Cardiac muscle cell (in vitro differentiated cells and primary cell): ENCODE data around the gene MAD1L1. TPM values are rescaled to one million over a fixed set of nuclear protein-coding genes. Genes with fewer than 3 reads are reported as not detected.

ENCODE experiments used
- DNase-seq, 2 donors: peaks; one replicate each; pipeline versions ENCODE4 v3.0.0 to v3.0.0-alpha.2; 2010 to 2017; ENCODE audit warnings: low read depth in 1 of 2, low spot score in 1 of 2
- H3K27ac ChIP-seq: fragments of 200-600 bp; sonication (generic); 2 replicates; pipeline ENCODE4 v1.5.1; 2016
- H3K27me3 ChIP-seq: fragments of 200-600 bp; sonication (generic); 2 replicates; pipeline ENCODE4 v1.6.0; 2016; ENCODE audit warnings: control low read depth
- H3K36me3 ChIP-seq: fragments of 200-600 bp; sonication (generic); 2 replicates; pipeline ENCODE4 v1.5.1; 2016; ENCODE audit warnings: control low read depth
- H3K4me1 ChIP-seq: fragments of 200-600 bp; sonication (generic); 2 replicates; pipeline ENCODE4 v1.8.1; 2017; ENCODE audit warnings: low read depth, mild to moderate bottlenecking, mixed run types
- H3K4me3 ChIP-seq: fragments of 200-600 bp; sonication (generic); 2 replicates; pipeline ENCODE4 v1.5.1; 2016; ENCODE audit warnings: mild to moderate bottlenecking
- H3K9me3 ChIP-seq: fragments of 200-600 bp; sonication (generic); 2 replicates; pipeline ENCODE4 v1.5.1; 2017; ENCODE audit warnings: low read depth, mild to moderate bottlenecking, control low read depth
- polyA plus RNA-seq: library from polyadenylated mRNA; unstranded; fragments of >200 nt; fragmentation: Nextera tagmentation; extraction: Ambion mirVana; gene quantifications from 2 replicates; pipeline ENCODE4 v1.2.1, GENCODE V29; 2016
- total RNA-seq: library from RNA; depleted of rRNA; stranded (reverse); fragments of >200 nt; gene quantifications from 2 replicates; pipeline ENCODE4 v1.2.3, GENCODE V29; 2016
- TF ChIP-seq, protein P1 (sequence below): IDR thresholded peaks from 2 replicates; pipeline ENCODE4 v1.5.1; 2012; ENCODE audit warnings: low read depth, mild to moderate bottlenecking, low read length

MAD1L1 gene
- total and polyA plus RNA-seq, 2 experiments from 2014 or later: 38.3 to 56.2 TPM

DNA sequence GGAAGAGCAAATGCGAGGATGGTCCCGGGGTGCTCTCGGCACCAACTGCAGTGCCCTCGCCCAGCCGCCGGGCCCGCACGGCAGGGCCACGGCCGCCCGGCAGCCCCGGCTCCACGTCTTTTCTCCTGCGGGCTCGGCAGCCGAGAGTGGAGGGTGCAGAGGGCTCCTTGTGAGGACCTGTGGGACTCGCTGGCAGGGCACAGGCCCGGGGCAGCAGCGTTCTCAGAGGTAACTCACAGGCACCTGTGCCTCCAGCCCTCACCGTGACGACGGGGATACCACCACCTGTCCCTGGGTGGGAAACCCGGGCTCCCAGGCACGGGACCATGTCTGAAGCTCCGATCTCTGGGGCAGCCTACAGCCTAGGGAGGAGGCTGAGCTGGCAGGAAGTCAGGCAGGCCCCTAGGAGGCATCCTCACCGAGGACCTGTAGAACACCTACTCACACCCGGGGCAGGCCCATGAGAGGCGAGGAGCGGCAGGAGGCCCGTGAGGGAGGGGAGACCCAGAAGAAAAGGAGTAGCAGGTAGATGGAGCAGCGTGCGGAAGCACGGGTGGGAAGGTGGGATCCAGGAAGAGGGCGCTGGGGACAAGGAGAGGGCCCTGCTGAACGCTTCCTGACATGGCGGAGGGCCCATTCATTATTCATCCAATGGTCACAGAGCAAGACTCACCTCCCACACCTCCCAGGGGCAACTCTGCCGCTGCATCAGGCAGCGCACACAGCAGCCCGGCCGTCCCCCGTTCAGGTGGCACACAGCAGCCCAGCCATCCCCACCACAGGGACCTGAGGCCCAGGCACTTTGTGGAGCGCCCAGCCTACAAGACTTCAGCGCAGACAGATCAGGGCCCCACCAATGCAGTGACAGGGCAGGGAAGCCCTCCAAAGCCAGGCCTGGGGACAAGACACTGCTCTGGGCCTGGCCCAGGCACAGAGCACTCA lies 244.9 kb downstream of the MAD1L1 start:
- H3K27me3 ChIP-seq: no peaks in the 10 kb centered on the region
- H3K36me3 ChIP-seq: no peaks in the 10 kb centered on the region
- TF ChIP-seq, protein P1, sequence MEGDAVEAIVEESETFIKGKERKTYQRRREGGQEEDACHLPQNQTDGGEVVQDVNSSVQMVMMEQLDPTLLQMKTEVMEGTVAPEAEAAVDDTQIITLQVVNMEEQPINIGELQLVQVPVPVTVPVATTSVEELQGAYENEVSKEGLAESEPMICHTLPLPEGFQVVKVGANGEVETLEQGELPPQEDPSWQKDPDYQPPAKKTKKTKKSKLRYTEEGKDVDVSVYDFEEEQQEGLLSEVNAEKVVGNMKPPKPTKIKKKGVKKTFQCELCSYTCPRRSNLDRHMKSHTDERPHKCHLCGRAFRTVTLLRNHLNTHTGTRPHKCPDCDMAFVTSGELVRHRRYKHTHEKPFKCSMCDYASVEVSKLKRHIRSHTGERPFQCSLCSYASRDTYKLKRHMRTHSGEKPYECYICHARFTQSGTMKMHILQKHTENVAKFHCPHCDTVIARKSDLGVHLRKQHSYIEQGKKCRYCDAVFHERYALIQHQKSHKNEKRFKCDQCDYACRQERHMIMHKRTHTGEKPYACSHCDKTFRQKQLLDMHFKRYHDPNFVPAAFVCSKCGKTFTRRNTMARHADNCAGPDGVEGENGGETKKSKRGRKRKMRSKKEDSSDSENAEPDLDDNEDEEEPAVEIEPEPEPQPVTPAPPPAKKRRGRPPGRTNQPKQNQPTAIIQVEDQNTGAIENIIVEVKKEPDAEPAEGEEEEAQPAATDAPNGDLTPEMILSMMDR: no peak
- H3K27ac ChIP-seq: no peak overlapping the region
- DNase-seq: no peak
- no peak overlapping the region for H3K4me3 ChIP-seq
- H3K9me3 ChIP-seq: no peaks in the 10 kb centered on the region
- H3K4me1 ChIP-seq: peaks cover 8% of the 10 kb centered on the region

DNA sequence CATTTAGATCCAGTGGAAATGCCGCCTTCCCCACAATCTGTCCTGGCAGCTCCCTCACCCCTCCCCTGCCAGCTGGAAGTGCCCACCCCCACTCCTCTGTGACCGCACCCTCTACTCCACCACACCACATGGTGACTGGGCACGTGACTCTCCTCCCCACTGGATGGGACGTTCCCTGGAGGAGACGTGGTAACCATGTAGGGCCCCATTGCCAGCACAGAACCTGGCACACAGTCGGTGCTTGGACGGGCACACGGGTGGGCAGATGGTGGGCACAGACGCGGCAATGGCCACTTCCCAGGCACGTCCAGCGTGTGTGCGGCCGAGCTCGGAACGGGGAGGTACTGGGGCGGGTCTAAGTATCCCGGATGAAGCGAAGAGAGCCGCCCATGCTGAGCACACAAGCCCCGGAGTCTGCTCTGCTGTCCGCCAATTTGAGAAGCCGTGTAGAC lies 245.6 kb downstream of the MAD1L1 start:
- Histone ChIP-seq H3K36me3 (no peaks in the 10 kb centered on the region), H3K27me3 (no peaks in the 10 kb centered on the region), H3K27ac (no peak overlapping the region), H3K4me3 (no peak overlapping the region), H3K4me1 (peaks cover under 1% of the 10 kb centered on the region), H3K9me3 (no peaks in the 10 kb centered on the region)
- TF ChIP-seq, protein P1: no peak
- DNase-seq: no peak

DNA sequence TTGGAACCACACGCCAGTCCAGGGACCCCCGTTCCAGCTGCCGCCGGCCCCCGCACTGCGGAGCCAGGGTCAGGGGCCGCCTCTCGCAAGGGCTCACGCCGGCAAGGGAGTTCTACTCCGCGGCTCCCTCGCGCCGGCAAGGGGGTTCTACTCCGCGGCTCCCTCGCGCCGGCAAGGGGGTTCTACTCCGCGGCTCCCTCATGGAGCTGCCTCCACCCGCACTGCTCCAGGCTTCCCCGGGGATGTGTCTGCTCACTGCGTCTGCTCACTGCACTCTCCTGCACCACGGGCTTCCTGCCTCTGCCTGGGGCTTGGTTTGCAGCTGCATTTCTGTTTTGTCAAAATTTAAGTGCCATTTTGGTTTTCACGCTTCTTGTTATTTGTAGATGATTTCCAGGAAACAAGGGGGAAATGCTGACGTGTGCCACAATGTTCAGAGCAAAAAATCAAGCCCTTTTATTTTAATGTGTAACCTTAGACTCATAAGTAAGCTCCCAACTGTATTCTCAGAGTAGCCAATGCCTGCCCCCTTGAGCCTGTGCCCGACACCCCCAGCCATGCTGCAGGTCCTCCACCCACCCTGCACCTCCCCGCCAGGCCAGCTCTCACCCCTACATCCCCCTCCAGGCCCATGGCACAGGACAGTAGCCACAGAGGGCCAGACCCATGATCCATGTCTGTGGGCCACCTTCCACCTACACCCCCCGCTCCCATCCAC lies 246.2 kb downstream of the MAD1L1 start:
- Histone ChIP-seq H3K27ac (no peak overlapping the region), H3K4me3 (no peak overlapping the region), H3K27me3 (no peaks in the 10 kb centered on the region), H3K9me3 (no peaks in the 10 kb centered on the region), H3K36me3 (no peaks in the 10 kb centered on the region), H3K4me1 (no peaks in the 10 kb centered on the region)
- TF ChIP-seq, protein P1: no peak
- no peak for DNase-seq

DNA sequence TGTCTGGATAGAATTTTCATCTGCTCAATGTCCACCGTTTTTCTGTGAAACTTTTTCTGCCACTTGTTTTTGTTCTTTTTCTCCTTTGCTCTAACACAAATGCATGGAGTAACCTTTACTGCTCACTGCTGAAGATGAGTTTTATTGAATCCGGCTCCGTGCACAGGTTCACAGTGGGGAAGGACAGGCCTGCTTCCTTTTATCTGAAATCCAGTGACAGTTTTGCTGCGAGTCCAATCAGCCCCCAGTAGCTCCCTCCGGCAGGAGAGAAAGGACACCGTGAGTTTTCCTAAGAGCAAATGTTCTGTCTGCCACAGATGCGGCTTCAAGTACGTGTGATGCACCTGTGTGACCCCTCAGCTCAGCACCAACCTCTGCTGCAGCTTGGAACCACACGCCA lies 246.8 kb downstream of the MAD1L1 start:
- TF ChIP-seq, protein P1: no peak
- H3K9me3 ChIP-seq: no peaks in the 10 kb centered on the region
- H3K27ac ChIP-seq: no peak overlapping the region
- H3K4me3 ChIP-seq: no peak overlapping the region
- H3K36me3 ChIP-seq: no peaks in the 10 kb centered on the region
- H3K27me3 ChIP-seq: no peaks in the 10 kb centered on the region
- no peak for DNase-seq
- H3K4me1 ChIP-seq: no peaks in the 10 kb centered on the region

DNA sequence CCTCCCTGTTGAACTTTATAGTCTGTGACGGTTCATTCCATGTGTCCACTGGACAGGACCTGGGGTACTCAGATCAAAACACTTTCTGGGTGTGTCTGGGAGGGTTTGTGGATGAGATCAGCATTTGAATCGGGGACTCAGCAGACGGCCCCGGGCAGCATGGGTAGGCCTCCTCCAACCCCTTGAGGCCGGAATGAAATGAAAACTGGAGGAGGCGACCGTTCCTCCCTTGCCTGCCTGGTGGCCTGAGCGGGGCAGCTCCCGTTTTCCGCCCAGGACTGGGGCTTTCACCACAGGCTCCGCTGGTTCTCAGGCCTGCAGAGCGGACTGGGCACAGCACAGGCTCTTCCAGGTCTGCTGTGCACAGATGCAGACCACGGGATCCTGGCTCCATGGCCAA lies 247.7 kb downstream of the MAD1L1 start:
- no peaks in the 10 kb centered on the region for H3K9me3 ChIP-seq
- TF ChIP-seq, protein P1: no peak

More for the DNA sequence above, 247.7 kb downstream of the MAD1L1 start:
- Histone ChIP-seq H3K4me1 (no peaks in the 10 kb centered on the region), H3K4me3 (no peak overlapping the region), H3K27ac (no peak overlapping the region), H3K27me3 (no peaks in the 10 kb centered on the region), H3K36me3 (no peaks in the 10 kb centered on the region)
- DNase-seq: no peak
